Loucy (cell line): ENCODE measurements around the gene C1QTNF8.

ENCODE experiments used
- CTCF ChIP-seq: fragments of 200-600 bp; sonication (generic); conservative IDR thresholded peaks from 2 replicates; pipeline ENCODE4 v1.5.1; 2014; ENCODE audit warnings: mild to moderate bottlenecking, antibody characterized with exemption, low read length
- EZH2phosphoT487 ChIP-seq: fragments of 200-600 bp; IDR thresholded peaks from 2 replicates; pipeline ENCODE4 v1.6.1; 2018; ENCODE audit warnings: antibody characterized with exemption, mild to moderate bottlenecking, moderate library complexity, borderline replicate concordance

GRCh38 chr16:1141191-1141590 lies 45.1 kb upstream of the C1QTNF8 start:
- no peak for TF ChIP-seq CTCF
- no peak for TF ChIP-seq EZH2phosphoT487
